HEK293 (cell line): ENCODE results near the gene DAND5.

ENCODE experiments used
- CTCF ChIA-PET: fragments of 350-600 bp; formaldehyde crosslinking; extraction: SDS; loops from one replicate; lab custom pipeline; 2021; ENCODE audit warnings: antibody characterized with exemption; lab: Yijun Ruan, JAX
- POLR2A ChIA-PET: fragments of 300-600 bp; formaldehyde crosslinking; extraction: SDS; loops from one replicate; lab custom pipeline; 2020; ENCODE audit warnings: antibody characterized with exemption, inconsistent platforms; lab: Yijun Ruan, JAX
- H3K27ac ChIP-seq: fragments of 200-500 bp; sonication (Bioruptor generic); 2 replicates; pipeline ENCODE4 v1.5.1; 2014; ENCODE audit warnings: low read depth, low read length, control low read depth, inconsistent platforms; ENCODE audit errors: extremely low read depth
- H3K36me3 ChIP-seq, 2 experiments: fragments of 200-500 bp in 1 of 2; sonication (Bioruptor generic) in 1 of 2; 1 replicate in 1 of 2; 2 replicates in 1 of 2; pipeline ENCODE4 v1.5.1; 2014 to 2017; ENCODE audit warnings: inconsistent platforms in 2 of 2, low read length in 2 of 2; ENCODE audit not compliant: control insufficient read depth in 2 of 2, insufficient read depth in 1 of 2
- H3K4me1 ChIP-seq: fragments of 200-500 bp; sonication (Bioruptor generic); 2 replicates; pipeline ENCODE4 v1.5.1; 2014; ENCODE audit warnings: mild to moderate bottlenecking, low read length, inconsistent platforms; ENCODE audit not compliant: control insufficient read depth, insufficient read depth
- H3K4me3 ChIP-seq: 2 replicates; pipeline ENCODE4 v1.5.1; 2011; ENCODE audit warnings: low read depth, mild to moderate bottlenecking, control low read depth, low read length, moderate library complexity
- H3K9me3 ChIP-seq: fragments of 200-500 bp; sonication (Bioruptor generic); 2 replicates; pipeline ENCODE4 v1.5.1; 2014; ENCODE audit warnings: low read depth, low read length, inconsistent platforms; ENCODE audit not compliant: control insufficient read depth, insufficient read depth
- IKZF3 ChIP-seq: fragments of 450-650 bp; IDR thresholded peaks from 2 replicates; pipeline ENCODE4 v1.5.0; 2018; ENCODE audit warnings: missing biosample characterization, mild to moderate bottlenecking, missing genetic modification characterization, moderate library complexity
- KLF17 ChIP-seq: fragments of 450-650 bp; formaldehyde crosslinking; IDR thresholded peaks from 2 replicates; pipeline ENCODE4 v1.5.1; 2016; ENCODE audit warnings: missing biosample characterization, missing genetic modification characterization
- SCRT2 ChIP-seq: fragments of 450-650 bp; formaldehyde crosslinking; IDR thresholded peaks from 2 replicates; pipeline ENCODE4 v1.5.1; 2016; ENCODE audit warnings: missing biosample characterization, missing genetic modification characterization
- ZNF146 ChIP-seq: fragments of 450-650 bp; formaldehyde crosslinking; IDR thresholded peaks from 2 replicates; pipeline ENCODE4 v1.5.1; 2016; ENCODE audit warnings: missing biosample characterization, missing genetic modification characterization
- ZNF280C ChIP-seq: fragments of 450-650 bp; formaldehyde crosslinking; IDR thresholded peaks from 2 replicates; pipeline ENCODE4 v1.5.1; 2016; ENCODE audit warnings: missing biosample characterization, missing genetic modification characterization
- ZNF473 ChIP-seq: fragments of 450-650 bp; formaldehyde crosslinking; IDR thresholded peaks from 2 replicates; pipeline ENCODE4 v1.5.1; 2017; ENCODE audit warnings: missing biosample characterization, missing genetic modification characterization
- ZNF518A ChIP-seq: fragments of 450-650 bp; formaldehyde crosslinking; conservative IDR thresholded peaks from 2 replicates; pipeline ENCODE4 v1.5.1; 2016; ENCODE audit warnings: low read depth, missing biosample characterization, missing genetic modification characterization
- ZNF548 ChIP-seq: fragments of 450-650 bp; formaldehyde crosslinking; IDR thresholded peaks from 2 replicates; pipeline ENCODE4 v1.5.1; 2016; ENCODE audit warnings: missing biosample characterization, missing genetic modification characterization
- ZNF561 ChIP-seq: fragments of 450-650 bp; IDR thresholded peaks from 2 replicates; pipeline ENCODE4 v1.5.1; 2018; ENCODE audit warnings: missing biosample characterization, missing genetic modification characterization, borderline replicate concordance
- ZNF596 ChIP-seq: fragments of 450-650 bp; IDR thresholded peaks from 2 replicates; pipeline ENCODE4 v1.5.0; 2018; ENCODE audit warnings: missing biosample characterization, mild to moderate bottlenecking, missing genetic modification characterization, moderate library complexity
- ZNF660 ChIP-seq: fragments of 450-650 bp; IDR thresholded peaks from 2 replicates; pipeline ENCODE4 v1.5.1; 2018; ENCODE audit warnings: missing biosample characterization, mild to moderate bottlenecking, missing genetic modification characterization
- ZNF692 ChIP-seq: fragments of 450-650 bp; formaldehyde crosslinking; IDR thresholded peaks from 2 replicates; pipeline ENCODE4 v1.5.1; 2016; ENCODE audit warnings: missing biosample characterization, missing genetic modification characterization
- ZNF768 ChIP-seq: fragments of 450-650 bp; formaldehyde crosslinking; IDR thresholded peaks from 2 replicates; pipeline ENCODE4 v1.5.1; 2018; ENCODE audit warnings: missing biosample characterization, mild to moderate bottlenecking, missing genetic modification characterization
- ZNF791 ChIP-seq: fragments of 450-650 bp; formaldehyde crosslinking; IDR thresholded peaks from 2 replicates; pipeline ENCODE4 v1.5.1; 2016; ENCODE audit warnings: missing biosample characterization, missing genetic modification characterization

DAND5 gene

GRCh38 chr19:12938779-12939601 is 30.4 kb upstream of the DAND5 start (continued):
- no peak for TF ChIP-seq ZNF596 (tag by site-specific recombination)
- TF ChIP-seq ZNF692, result no peak
- TF ChIP-seq, all 188 proteins: peak for 32

GRCh38 chr19:12939975-12940423 is 29.4 kb upstream of the DAND5 start:
- Histone ChIP-seq H3K4me3 (peak overlapping the region; percentile 97), H3K36me3 (peaks cover 25 to 60% of the 10 kb centered on the region in 2 experiments; a peak in 2 of 3 replicates), H3K27ac (peak overlapping the region; percentile 28; the same call in 1 of the 2 replicates), H3K9me3 (no peaks in the 10 kb centered on the region), H3K4me1 (peaks cover 9% of the 10 kb centered on the region)
- CTCF ChIA-PET, result interaction anchor here (0.7 to 2.6 kb wide), 2 partner anchors 25 to 37 kb away, joined by 5 to 11 read pairs; no protein-coding TSS in a partner anchor
- POLR2A ChIA-PET, result interaction anchor here (1.5 to 2.9 kb wide), 4 partner anchors 13 to 58 kb away, joined by 3 to 21 read pairs (median 7); partner anchors contain the start of gene DNASE2
- TF ChIP-seq ZNF518A (tag by site-specific recombination), result no peak
- no peak for TF ChIP-seq ZNF548 (tag by site-specific recombination)
- TF ChIP-seq ZNF561 (tag by site-specific recombination), result no peak
- TF ChIP-seq ZNF791 (tag by site-specific recombination), result no peak
- TF ChIP-seq ZNF146 (tag by site-specific recombination), result no peak
- no peak for TF ChIP-seq SCRT2 (tag by site-specific recombination)
- TF ChIP-seq ZNF473 (tag by site-specific recombination), result no peak
- TF ChIP-seq ZNF280C (tag by site-specific recombination), result no peak

GRCh38 chr19:12940897-12941296 is 28.5 kb upstream of the DAND5 start:
- H3K27ac ChIP-seq, result peak overlapping the region; percentile 28; the same call in 1 of the 2 replicates
- H3K4me3 ChIP-seq, result no peak overlapping the region
- CTCF ChIA-PET, result no interaction called here
- no peak for TF ChIP-seq ZNF660 (tag by site-specific recombination)
- no peak for TF ChIP-seq ZNF518A (tag by site-specific recombination)
- TF ChIP-seq IKZF3 (tag by site-specific recombination), result no peak
- TF ChIP-seq KLF17, result no peak
- TF ChIP-seq ZNF768 (tag by site-specific recombination), result no peak

More at GRCh38 chr19:12940897-12941296, 28.5 kb upstream of the DAND5 start:
- POLR2A ChIA-PET, result interaction anchor here (0.6 to 0.7 kb wide), 2 partner anchors 181 to 221 kb away, joined by 3 to 5 read pairs; no protein-coding TSS in a partner anchor
- peaks cover 27 to 63% of the 10 kb centered on the region in 2 experiments; a peak in 2 of 3 replicates for H3K36me3 ChIP-seq
- no peaks in the 10 kb centered on the region for H3K9me3 ChIP-seq
- peaks cover 9% of the 10 kb centered on the region for H3K4me1 ChIP-seq
